Fibroblast of upper back skin (primary cell): ENCODE measurements around the gene B3GNT5.
"Not testable (repeated sequence)": the region's sequence is repeated elsewhere in the genome, so short reads cannot be mapped to it uniquely, and the experiment has no call there.

Experiments
- DNase-seq: peaks from one replicate; pipeline ENCODE4 v3.0.0-alpha.2; 2013

B3GNT5 gene

GRCh38 chr3:183252973-183253527 lies at the start of gene B3GNT5:
Gene B3GNT5, plus strand, starts transcription at chr3:183253253. Its CDS starts 16,546 bp downstream, at chr3:183269799.
- no peak for DNase-seq

- no peak for DNase-seq
Measured at GRCh38 chr3:183203670-183204069, 49.4 kb upstream of the B3GNT5 start.

DNA sequence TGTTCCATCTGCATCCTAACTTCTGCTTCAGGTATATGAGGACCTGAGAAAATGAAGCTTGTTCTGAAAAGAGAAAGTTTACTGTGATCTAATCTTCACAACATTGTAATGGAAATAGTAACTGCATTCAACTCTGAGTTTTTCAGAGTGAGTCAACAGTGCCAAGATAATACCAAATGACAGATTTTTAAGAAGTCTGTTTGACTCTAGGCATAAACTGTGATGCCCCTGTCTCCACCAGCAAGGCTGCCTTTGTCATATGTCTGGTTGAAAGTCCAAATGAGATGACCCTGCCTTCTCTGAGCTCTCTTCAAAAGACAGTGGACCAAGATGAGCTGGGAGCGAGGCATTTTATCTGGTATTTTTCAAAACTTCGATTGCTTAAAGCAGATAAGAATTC lies 44.8 kb upstream of the B3GNT5 start:
- DNase-seq: no peak

- DNase-seq: no peak
Measured at GRCh38 chr3:183208800-183209199, 44.3 kb upstream of the B3GNT5 start.

- no peak for DNase-seq
Measured at GRCh38 chr3:183210341-183210740, 42.7 kb upstream of the B3GNT5 start.

GRCh38 chr3:183210862-183211341 lies 42.2 kb upstream of the B3GNT5 start:
- DNase-seq: no peak

- no peak for DNase-seq
Measured at GRCh38 chr3:183211352-183211751, 41.7 kb upstream of the B3GNT5 start.

- no peak for DNase-seq
Measured at GRCh38 chr3:183212096-183212495, 41.0 kb upstream of the B3GNT5 start.

DNA sequence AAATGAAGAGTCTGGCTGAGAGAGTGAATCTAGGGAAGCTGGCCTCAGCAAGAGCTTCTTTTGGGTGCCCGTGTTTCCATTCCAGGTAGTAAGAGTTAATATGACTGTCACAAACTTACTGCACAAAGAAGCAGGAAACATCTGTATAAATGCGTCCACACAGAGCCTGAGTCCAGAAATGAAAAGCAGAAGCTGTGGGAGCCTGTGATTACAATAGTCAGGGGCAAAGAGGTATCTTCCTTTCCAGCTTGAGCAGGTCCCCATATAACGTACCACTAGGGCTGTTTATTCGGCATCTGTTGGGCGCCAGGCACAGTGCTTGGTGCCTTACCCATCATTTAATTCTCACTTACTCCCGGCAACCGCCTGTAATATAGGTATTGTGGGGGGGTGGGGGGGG lies 40.5 kb upstream of the B3GNT5 start:
- no peak for DNase-seq

GRCh38 chr3:183213415-183214276 lies 39.4 kb upstream of the B3GNT5 start:
- no peak for DNase-seq

DNA sequence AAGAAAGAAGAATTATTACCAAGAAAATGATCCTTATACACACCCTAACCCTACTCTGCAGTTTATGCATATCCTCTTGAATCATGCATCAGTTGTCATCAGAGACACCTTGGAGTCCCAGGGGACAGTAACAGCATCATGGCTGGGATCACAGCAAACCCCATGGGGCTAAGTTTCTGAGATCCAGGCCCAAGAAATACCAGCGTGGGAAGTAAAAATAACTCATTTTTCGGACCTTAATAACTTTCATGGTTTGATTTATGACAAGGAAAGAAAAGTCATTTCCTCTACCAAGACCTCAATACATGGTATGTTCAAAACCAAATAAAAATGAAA lies 38.8 kb upstream of the B3GNT5 start:
- no peak for DNase-seq

DNA sequence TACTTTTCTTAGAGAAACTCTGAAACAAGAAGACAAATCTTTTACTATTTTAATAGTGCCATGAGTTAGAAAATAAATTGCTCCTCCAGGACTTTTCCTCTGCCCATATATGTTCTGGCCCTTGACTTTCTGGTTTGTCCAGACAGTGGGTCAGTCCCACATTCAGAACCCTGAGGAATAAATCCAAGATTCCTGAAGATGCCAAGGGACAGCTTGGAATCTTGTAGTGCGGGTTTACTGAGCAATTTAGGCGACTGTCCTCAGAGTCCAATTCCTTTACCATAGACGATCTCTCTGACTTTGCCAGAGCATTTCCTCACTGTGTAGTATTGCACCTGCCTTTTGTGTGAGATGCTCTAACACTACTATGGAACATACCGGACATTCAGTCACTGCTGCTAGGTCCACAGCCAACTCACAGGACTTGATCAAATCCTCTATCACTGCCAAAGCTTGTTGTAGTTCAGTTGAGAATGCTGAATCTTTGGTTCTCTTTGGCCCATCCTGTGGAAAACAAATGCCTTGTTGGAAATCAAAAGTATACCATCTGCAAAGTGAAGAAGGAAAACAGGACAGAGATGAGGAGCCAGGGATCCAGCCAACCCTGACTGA lies 37.4 kb upstream of the B3GNT5 start:
- DNase-seq: no peak

GRCh38 chr3:183217548-183218332 lies 35.3 kb upstream of the B3GNT5 start:
- no peak for DNase-seq

- DNase-seq: no peak
Measured at GRCh38 chr3:183218826-183219225, 34.2 kb upstream of the B3GNT5 start.

DNA sequence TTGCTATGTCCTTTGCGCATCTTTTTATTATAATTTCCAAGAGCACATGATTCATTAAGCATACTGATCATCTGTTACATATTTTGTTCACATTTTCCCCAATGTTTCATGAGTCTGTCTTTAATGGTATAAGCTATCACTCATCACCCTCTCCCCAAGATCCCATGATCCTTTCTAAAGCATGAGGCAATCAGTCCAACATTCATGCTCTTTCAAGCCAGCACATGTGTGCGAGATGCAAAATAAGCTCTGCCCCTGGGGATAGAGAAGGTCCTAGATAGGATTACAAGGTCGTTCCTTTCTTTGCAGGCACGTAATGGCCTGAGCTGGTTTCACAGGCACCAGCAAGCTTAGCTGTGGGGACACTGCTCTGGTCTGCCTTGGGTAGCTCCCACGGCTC lies 32.2 kb upstream of the B3GNT5 start:
- DNase-seq: peak; percentile 2

DNA sequence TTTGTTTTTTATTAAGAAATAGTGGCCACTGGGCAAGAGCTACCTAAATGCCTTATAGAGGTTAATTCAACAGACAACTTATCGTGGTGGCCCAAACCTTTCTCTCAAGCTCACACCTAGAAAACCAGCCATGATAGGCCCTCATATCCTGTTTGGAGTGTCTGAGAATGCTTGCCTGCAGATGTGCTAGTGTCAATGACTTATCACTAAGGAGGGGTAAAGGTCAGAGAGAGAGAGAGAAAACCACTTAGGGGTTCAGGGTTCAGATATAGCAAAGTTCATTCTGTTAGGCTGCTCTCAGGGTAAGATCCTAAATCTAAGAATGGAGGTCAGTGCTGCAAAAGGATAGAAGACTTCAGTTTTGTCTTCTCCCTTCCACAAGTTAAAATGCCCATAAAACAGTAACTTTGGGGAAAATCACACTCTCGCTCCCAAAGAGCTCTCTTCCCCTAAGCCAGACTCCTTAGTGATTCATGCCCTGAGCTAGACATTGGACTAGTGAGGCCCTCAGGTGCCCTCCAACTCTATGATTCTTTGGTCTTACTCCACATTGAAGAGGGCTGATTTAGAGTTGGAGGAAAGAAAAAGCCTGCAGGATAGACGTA lies 30.3 kb upstream of the B3GNT5 start:
- DNase-seq: no peak

- no peak for DNase-seq
Measured at GRCh38 chr3:183224180-183224970, 28.7 kb upstream of the B3GNT5 start.

DNA sequence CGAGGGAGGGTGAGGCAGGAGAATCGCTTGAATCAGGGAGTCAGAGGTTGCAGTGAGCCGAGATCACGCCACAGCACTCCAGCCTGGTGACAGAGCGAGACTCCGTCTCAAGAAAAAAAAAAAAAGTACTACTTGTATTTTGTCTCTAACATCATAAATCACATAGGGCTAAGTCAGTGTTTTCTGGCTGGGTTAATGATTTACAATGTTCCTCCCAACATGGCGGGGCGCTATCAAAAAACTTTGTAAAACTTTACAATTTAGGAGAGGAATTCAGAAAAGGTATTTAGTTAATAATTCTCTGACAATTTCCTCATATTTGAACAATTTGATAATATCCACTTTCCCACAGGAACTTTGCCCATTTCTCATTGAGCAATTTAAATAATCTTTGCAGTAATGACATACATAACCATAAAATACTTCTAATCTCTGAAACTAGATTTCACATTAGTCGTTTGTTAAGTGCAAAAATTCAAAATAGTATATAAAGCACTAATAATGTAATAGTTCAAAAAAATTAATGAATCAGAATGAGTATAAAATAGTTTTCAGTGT lies 26.6 kb upstream of the B3GNT5 start:
- DNase-seq: no peak

DNA sequence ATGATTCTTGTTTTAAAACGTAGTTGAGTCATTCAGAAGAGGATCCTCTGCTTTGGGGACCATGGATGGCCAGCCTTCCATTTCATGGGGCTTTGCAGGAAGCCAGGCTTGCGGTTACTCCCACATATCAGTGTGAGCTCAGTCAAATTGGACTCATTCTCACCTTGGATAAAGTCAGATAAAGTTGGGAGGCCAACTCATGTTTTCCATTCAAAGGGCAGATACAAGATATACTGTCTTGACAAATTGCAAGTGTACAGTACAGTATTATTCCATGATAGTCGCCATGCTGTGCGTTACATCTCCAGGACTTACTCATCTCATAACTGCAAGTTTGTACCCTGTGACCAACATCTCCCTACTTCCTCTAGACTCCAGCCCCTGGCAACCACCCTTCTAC lies 25.5 kb upstream of the B3GNT5 start:
- no peak for DNase-seq

DNA sequence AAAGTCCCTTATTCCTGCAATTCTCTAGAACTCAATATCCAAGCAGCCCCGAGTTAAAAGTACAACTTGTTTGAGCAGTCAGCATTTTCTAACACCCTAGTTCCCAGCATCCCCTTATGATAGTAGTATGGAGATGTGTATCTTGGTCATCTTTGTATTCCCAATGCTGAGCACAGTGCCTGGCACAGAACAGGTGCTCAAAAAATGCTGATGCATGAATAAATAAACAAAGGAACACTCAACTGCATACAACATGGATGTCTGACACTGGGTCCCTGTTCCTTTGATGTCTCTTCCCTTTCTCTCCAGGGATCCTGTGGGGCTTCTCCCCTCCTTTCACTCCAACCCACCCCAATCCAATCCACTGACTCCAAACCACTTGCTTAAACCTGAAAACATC lies 23.9 kb upstream of the B3GNT5 start:
- DNase-seq: no peak

- not testable (repeated sequence) for DNase-seq
Measured at GRCh38 chr3:183230251-183230650, 22.8 kb upstream of the B3GNT5 start.

- no peak for DNase-seq
Measured at GRCh38 chr3:183230826-183231225, 22.2 kb upstream of the B3GNT5 start.
